Smooth muscle cell (in vitro differentiated cells): ENCODE data around the gene TSPAN6. TPM values are rescaled to one million over a fixed set of nuclear protein-coding genes. Genes with fewer than 3 reads are reported as not detected.

ENCODE experiments used
- DNase-seq: peaks from one replicate; lab custom pipeline; 2025; ENCODE audit not compliant: unreplicated experiment; lab: John Stamatoyannopoulos, UW
- H2AFZ ChIP-seq: fragments of 200-600 bp; sonication (generic); 2 replicates; pipeline ENCODE4 v1.6.0; 2016; ENCODE audit warnings: antibody characterized with exemption, low read depth, mild to moderate bottlenecking
- H3F3A ChIP-seq: fragments of 200-600 bp; sonication (generic); 2 replicates; pipeline ENCODE4 v1.6.0; 2017; ENCODE audit warnings: antibody characterized with exemption, low read depth
- H3K27ac ChIP-seq: fragments of 200-600 bp; sonication (generic); 2 replicates; pipeline ENCODE4 v1.5.1; 2016; ENCODE audit warnings: low read depth, mild to moderate bottlenecking
- H3K27me3 ChIP-seq: fragments of 200-600 bp; sonication (generic); 2 replicates; pipeline ENCODE4 v1.6.1; 2016; ENCODE audit warnings: low read depth, mild to moderate bottlenecking
- H3K36me3 ChIP-seq: fragments of 200-600 bp; sonication (generic); 2 replicates; pipeline ENCODE4 v1.5.1; 2016; ENCODE audit warnings: low read depth
- H3K4me1 ChIP-seq: fragments of 200-600 bp; sonication (generic); 2 replicates; pipeline ENCODE4 v1.5.1; 2016; ENCODE audit warnings: low read depth
- H3K4me2 ChIP-seq: fragments of 200-600 bp; sonication (generic); 2 replicates; pipeline ENCODE4 v1.6.0; 2016; ENCODE audit warnings: mild to moderate bottlenecking
- H3K4me3 ChIP-seq: fragments of 200-600 bp; sonication (generic); 2 replicates; pipeline ENCODE4 v1.5.1; 2016; ENCODE audit warnings: mild to moderate bottlenecking
- H3K79me2 ChIP-seq: fragments of 200-600 bp; sonication (generic); 2 replicates; pipeline ENCODE4 v1.6.0; 2016; ENCODE audit warnings: low read depth, mild to moderate bottlenecking
- H3K9ac ChIP-seq: fragments of 200-600 bp; sonication (generic); 2 replicates; pipeline ENCODE4 v1.6.0; 2016; ENCODE audit warnings: low read depth
- H3K9me3 ChIP-seq: fragments of 200-600 bp; sonication (generic); replicated peaks from 2 replicates; pipeline ENCODE4 v1.5.1; 2016; ENCODE audit warnings: low read depth
- H4K20me1 ChIP-seq: fragments of 200-600 bp; sonication (generic); 2 replicates; pipeline ENCODE4 v1.6.0; 2016; ENCODE audit warnings: low read depth
- CTCF ChIP-seq: fragments of 200-600 bp; sonication (generic); IDR thresholded peaks from 2 replicates; pipeline ENCODE4 v1.5.1; 2017; ENCODE audit warnings: borderline replicate concordance, mild to moderate bottlenecking, antibody characterized with exemption; ENCODE audit not compliant: insufficient read depth, poor library complexity, severe bottlenecking
- WGBS: methylation state at CpG from one replicate; pipeline ENCODE4 v1.1.7; 2016; ENCODE audit warnings: low lambda C conversion rate; 5-methylcytosine and 5-hydroxymethylcytosine counted together
- polyA plus RNA-seq: library from polyadenylated mRNA; unstranded; fragments of >200 nt; fragmentation: Nextera tagmentation; extraction: Ambion mirVana; gene quantifications from 2 replicates; pipeline ENCODE4 v1.2.1, GENCODE V29; 2016
- total RNA-seq: library from RNA; depleted of rRNA; stranded (reverse); fragments of >200 nt; gene quantifications from 2 replicates; pipeline ENCODE4 v1.2.3, GENCODE V29; 2014

TSPAN6 gene
- total and polyA plus RNA-seq, 2 experiments from 2014 or later = 78.6 to 86.4 TPM

- Histone ChIP-seq H3K27me3 (no peaks in the 10 kb centered on the region), H3K36me3 (no peaks in the 10 kb centered on the region), H3K79me2 (no peaks in the 10 kb centered on the region), H3K9me3 (no peaks in the 10 kb centered on the region), H3K27ac (no peak overlapping the region), H3K4me3 (no peak overlapping the region), H3K9ac (no peak overlapping the region), H4K20me1 (no peaks in the 10 kb centered on the region), H3F3A (no peaks in the 10 kb centered on the region), H2AFZ (no peak overlapping the region), H3K4me1 (no peaks in the 10 kb centered on the region), H3K4me2 (no peak overlapping the region)
- WGBS = 74% methylated on average over 9 of the region's 9 CpGs
- TF ChIP-seq CTCF = no peak
- no peak for DNase-seq
Measured at GRCh38 chrX:100599456-100599855, 37.1 kb downstream of the TSPAN6 start.

- no peak overlapping the region for H3K9ac ChIP-seq
- H2AFZ ChIP-seq = no peak overlapping the region
- H3K4me3 ChIP-seq = no peak overlapping the region
- no peak overlapping the region for H3K27ac ChIP-seq
- H3K4me2 ChIP-seq = no peak overlapping the region
- DNase-seq = no peak
- no peak for TF ChIP-seq CTCF
- H3K9me3 ChIP-seq = no peaks in the 10 kb centered on the region
- no peaks in the 10 kb centered on the region for H3K27me3 ChIP-seq
- H3F3A ChIP-seq = no peaks in the 10 kb centered on the region
- H4K20me1 ChIP-seq = no peaks in the 10 kb centered on the region
- no peaks in the 10 kb centered on the region for H3K4me1 ChIP-seq
- H3K36me3 ChIP-seq = no peaks in the 10 kb centered on the region
- no peaks in the 10 kb centered on the region for H3K79me2 ChIP-seq
- 39% methylated on average over 2 of the region's 2 CpGs for WGBS
Measured at GRCh38 chrX:100596601-100597000, 40.0 kb downstream of the TSPAN6 start.

DNA sequence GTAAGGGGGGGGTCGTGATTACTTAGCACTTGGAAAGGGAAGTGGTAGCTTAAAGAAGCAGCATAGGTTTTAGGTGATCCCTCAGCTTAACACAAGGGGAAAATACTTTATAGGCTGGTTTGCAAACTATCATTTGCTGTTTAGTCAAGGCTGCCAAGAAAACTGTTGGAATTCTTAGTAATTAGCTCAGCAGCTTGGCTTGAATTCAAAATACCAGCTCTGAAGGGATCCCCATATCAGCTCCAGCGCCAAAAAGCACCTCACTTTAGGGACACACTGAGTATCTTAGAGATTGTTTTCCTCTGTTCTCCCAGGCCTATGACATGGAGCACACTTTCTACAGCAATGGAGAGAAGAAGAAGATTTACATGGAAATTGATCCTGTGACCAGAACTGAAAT lies 43.0 kb downstream of the TSPAN6 start:
- no peaks in the 10 kb centered on the region for H3K36me3 ChIP-seq
- no peak overlapping the region for H3K4me2 ChIP-seq
- no peaks in the 10 kb centered on the region for H3K27me3 ChIP-seq
- no peak overlapping the region for H3K9ac ChIP-seq
- no peak overlapping the region for H3K4me3 ChIP-seq
- no peaks in the 10 kb centered on the region for H3F3A ChIP-seq
- no peaks in the 10 kb centered on the region for H3K79me2 ChIP-seq
- no peaks in the 10 kb centered on the region for H4K20me1 ChIP-seq
- no peak for DNase-seq
- no peak overlapping the region for H3K27ac ChIP-seq
- no peak for TF ChIP-seq CTCF
- WGBS = 14% methylated on average over 2 of the region's 2 CpGs
- no peak overlapping the region for H2AFZ ChIP-seq
- no peaks in the 10 kb centered on the region for H3K4me1 ChIP-seq
- H3K9me3 ChIP-seq = no peaks in the 10 kb centered on the region

- Histone ChIP-seq H3K36me3 (no peaks in the 10 kb centered on the region), H3K9me3 (no peaks in the 10 kb centered on the region), H3K27ac (no peak overlapping the region), H3K4me2 (no peak overlapping the region), H3K79me2 (no peaks in the 10 kb centered on the region), H3K9ac (no peak overlapping the region), H4K20me1 (no peaks in the 10 kb centered on the region), H3K4me1 (no peaks in the 10 kb centered on the region), H3K27me3 (no peaks in the 10 kb centered on the region), H3F3A (no peaks in the 10 kb centered on the region), H3K4me3 (no peak overlapping the region), H2AFZ (no peak overlapping the region)
- no peak for TF ChIP-seq CTCF
- 74% methylated on average over 2 of the region's 2 CpGs for WGBS
- DNase-seq = no peak
Measured at GRCh38 chrX:100593126-100593525, 43.5 kb downstream of the TSPAN6 start.
